Islet precursor cell (in vitro differentiated cells): Measurements from ENCODE around the gene ARMCX4.
"Not testable (repeated sequence)": the region's sequence is repeated elsewhere in the genome, so short reads cannot be mapped to it uniquely, and the experiment has no call there.

ENCODE experiments used
- DNase-seq: peaks from one replicate; pipeline ENCODE4 v3.0.0-alpha.2; 2018

ARMCX4 gene

DNA sequence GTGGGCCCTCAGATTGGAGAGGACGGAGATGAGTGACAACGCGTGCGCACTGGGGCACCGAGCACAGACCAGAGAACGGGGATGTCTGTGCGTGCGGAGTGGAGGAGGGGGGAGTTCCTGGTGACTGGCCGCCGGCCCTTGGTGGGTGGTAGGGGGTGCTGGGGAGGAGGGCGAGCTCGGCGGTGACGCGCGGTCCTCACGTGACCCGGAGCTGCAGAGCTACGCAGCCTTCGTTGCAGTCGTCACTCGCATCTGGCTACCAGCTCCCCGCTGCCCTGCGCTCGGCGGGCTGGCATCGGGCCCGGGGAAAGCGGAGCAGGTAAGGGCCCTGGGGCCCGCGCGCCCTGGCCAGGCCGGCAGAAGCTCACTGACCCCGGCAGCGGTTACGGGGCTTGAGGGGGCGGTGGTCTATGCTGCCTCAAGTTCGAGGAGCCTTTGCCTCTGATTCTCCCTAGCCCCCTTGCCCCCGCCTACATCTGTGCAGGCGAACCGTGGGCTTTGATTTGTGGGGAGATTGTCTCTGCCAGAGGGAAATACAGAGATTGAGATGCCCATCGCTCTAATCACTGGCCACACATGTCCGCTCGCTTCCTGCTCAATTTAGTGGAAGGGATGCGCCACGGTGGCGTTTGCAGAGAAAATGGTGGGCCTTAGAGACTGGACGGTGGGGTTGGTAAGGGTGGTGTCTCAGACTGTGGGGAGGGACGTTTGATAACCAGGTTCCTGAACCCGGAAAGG, at the start of gene ARMCX4:
Gene ARMCX4, plus strand, starts transcription at position 245 of the 738 bp plus-strand sequence. CDS start 3,134 bp downstream, outside the sequence.
- peak; percentile 86 for DNase-seq

DNA sequence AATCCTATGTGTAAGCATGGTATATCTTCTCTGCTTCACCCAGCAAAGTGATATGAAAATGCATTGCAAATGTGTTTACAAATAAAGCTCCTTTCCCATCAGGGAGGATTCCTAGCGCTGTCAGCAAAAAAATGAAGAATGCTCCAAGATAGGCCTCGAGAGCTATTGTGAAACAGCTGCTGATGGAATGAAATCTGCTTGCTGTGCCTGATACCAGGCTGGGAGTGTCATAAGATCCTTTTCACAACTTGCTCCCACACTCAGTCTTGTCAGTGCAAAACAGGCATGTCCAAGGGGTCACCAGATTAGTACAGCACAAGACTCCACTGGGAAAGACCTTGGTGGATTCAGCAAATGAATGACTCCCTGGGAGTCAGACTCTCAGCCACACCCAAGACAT, 43.2 kb upstream of the ARMCX4 start:
- no peak for DNase-seq

DNA sequence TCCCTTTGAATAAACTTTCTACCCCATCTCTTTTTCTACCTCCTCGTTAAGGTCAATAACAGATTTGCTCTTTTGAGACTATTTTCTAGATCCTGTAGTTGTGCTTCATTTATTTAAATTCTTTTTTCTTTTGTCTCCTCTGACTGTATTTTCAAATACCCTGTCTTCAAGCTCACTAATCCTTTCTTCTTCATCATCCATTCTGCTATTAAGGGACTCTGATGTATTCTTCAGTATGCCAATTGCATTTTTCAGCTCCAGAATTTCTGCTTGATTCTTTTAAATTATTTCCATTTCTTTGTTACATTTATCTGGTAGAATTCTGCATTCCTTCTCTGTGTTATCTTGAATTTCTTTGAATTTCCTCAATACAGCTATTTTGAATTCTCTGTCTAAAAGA, 36.0 kb upstream of the ARMCX4 start:
- no peak for DNase-seq

DNA sequence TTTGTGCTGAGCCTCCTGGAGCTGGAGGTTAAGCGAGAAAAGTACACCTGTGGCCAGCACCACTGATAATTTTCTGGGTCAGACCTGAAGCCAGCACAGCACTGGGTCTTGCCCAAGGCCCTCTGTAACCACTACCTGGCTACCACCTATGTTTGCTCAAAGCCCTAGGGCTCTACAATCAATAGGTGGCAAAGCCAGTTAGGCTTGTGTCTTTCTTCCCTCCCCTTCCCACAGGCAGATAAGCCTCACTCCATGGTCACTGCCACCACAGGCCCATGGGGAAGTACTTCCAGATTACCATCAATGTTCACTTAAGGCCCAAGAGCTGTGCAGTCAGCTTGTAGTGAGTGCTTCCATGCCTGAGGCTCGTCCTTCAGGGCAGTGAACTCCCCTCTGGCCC, 35.2 kb upstream of the ARMCX4 start:
- DNase-seq: no peak

DNA sequence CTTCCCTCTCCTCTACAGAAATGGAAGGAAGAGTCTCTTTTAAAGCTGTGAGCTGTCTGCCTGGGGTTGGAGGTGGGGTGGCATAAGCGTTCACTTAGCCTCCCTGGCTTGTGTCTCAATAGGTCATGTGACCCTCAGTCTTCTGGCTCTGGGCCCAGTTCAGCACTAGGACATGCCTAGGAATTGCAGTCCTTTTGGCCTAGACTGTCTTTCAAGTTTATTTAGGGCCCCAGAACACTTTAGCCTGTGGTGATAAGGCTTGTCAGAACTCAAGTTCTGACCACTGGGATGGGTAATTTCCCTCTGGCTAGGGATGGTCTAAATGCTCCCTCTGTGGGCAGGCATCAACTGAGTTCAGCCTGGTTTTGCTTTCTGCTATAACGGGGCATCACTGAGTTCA, 34.3 kb upstream of the ARMCX4 start:
- DNase-seq: no peak

DNA sequence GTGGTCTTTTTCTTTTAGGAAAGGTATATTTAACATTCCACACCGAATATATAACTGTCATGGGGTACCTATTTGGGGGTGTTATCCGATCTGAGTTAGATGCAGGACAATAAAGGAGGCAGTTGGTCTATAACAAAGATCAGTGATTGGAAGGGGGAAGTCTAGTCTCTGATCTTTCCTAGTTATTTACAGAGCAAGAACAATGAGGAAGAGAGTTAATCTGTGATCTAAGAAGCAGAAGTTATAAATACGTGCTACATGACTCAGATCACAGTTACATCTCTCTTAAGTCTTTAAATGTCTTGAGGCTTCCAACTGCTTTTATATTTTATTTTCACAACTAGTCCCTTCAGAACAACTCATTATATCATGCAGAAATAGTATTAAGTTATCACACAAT, 33.2 kb upstream of the ARMCX4 start:
- DNase-seq: no peak

DNA sequence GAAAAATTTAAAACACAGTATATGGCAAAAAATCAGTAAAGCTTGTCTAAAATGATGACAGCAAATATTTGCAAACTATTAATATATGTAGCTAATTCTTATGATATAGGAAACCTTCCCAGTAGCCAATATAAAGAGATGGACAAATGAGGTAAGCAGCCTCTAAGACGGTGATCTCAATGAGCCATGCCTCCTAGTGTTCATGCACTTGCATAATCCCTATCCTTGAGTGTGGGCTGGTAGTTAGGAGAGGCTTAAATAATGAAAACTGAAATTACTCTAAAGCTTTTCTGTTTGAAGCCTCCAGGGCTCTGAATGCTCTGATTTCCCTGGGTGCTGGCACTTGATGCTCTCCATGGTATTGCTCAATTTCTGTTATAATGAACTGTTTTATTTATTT, 24.6 kb upstream of the ARMCX4 start:
- no peak for DNase-seq

DNA sequence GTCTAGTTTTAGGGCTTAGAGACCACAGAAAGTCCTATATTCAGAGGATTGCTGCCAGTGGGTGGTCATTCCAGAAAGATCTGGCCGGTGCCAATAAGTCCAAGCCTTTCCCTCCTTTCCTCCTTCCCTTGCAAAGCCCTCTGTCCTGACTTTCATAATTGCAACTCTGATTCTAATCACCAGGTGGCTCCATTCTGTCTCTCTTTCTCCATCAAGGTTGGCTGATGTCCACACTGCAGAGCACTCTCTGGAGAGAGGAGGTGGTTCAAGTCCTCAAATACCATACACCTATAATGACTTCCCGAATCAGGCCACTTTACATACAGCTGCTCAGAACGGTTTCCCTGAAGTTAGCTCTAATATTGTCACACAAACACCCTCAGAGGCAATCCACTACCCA, 22.4 kb upstream of the ARMCX4 start:
- no peak for DNase-seq

DNA sequence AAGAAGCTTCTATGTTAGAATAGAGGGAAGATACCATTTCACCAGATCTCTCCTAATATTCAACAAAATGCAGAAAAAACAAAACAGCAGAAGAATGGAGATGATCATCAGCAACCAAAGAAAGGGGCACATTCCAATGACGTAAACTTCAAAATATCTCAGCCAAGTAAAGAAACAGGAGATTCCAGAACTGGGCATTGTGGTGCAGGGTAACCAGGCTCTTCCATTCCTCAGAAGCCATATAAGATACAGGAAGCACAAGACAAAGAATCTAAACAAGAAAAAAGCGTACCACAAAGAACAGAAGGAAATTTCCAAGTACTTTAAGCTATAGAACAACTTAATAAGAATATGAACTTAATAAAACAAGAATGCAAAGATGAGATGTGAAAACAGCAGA, 6.9 kb upstream of the ARMCX4 start:
- DNase-seq: no peak

DNA sequence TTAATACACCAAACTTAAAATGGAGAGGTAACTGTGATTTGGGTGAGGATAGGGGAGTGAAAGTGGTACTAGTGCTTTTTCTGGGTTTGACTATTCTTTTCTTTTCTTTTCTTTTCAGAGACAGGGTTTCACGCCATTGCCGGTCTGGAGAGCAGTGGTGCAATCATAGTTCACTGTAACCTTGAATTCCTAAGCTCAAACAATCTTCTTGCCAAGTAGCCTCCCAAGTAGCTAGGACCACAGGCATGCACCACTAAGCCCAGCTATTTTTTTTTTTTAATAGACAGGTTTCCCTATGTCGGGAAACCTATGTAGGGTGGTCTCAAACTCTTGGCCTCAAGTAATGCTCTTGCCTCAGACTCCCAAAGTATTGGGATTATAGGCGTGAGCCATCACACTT, 3.0 kb upstream of the ARMCX4 start:
- no peak for DNase-seq

DNA sequence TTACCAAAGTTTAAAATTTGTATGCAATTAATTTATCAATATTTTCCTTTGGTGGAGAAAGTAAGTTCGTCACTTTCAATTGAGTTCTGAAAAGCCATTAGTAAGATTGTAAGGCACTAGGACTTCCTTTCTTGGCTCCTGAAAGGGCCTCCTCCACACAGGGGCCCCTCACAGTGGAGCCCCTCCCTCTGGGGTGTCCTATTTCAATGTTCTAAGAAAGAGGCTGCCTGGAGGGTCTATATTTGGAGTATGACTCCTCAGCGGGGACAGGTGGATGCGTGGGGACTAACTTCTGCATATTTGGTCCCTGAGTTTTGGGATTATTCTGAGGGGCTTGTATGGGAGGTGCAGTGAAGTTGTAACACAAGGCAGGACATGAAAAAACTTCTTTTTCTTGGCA, 1.6 kb upstream of the ARMCX4 start:
- DNase-seq: no peak

DNA sequence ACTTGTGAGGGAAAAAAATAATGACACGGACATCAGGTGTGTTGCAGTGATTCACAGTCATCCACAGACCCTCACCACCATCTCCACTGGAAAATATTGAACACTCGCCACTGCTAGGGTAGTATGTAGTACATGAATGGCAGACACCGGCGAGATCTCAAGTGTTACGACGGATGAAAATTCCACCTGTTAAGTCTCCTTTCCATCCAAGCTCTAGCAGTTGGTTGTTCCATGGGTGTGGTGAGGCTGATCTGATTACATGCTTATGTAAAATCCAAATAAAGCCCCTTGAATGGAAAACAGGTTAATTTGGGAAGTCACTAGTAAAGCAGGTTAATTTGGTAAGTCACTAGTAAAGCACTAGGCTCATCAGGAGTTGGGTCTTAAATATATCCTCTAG, 1.1 kb upstream of the ARMCX4 start:
- no peak for DNase-seq

DNA sequence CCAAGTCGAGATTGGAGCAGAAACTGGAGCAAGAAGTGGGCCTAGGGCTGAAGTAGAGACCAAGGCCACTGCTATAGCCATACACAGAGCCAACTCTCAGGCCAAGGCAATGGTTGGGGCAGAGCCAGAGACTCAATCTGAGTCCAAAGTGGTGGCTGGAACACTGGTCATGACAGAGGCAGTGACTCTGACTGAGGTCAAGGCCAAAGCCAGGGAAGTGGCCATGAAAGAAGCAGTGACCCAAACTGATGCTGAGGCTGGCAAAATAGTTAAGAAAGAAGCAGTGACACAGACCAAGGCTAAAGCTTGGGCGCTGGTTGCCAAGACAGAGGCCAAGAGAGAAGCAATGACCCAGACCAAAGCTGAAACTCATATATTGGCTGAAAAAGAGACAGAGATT, 3.5 kb downstream of the ARMCX4 start:
- no peak for DNase-seq

DNA sequence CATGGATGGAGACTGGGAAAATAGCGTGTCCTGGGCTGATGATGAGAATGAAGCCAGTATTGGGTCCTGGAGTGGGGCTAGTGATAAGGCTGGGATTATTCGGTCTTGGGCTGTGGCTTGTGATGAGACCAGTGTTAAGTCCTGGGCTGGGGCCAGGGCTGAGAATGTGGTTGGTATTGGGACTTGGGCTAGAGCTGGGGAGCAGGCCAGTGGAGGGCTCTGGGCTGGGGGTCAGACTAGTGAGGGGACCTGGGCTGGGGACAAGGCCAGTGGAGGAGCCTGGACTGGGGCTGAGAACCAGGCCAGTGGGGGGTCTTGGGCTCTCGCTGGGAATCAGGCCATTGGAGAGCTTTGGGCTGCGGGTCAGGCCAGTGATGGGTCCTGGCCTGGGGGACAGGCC, 6.7 kb downstream of the ARMCX4 start:
- no peak for DNase-seq

DNA sequence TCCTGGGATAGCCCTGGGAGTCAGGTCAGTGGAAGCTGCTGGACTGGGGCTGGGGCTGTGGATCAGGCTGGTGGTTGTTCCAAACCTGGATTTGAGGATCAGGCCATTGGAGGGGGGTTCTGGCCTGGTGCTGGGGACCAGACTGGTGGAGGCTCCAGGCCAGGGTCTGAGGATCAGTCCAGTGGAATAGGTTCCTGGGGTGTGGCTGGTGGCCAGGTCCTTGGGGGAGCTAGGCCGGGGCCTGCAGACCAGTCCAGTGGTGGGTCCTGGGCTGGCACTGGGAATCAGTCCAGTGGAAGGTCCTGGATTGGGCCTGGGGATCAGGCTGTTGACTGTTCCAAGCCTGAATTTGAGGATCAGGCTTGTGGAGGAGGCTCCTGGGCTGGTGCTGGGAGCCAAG, 8.0 kb downstream of the ARMCX4 start:
- DNase-seq: no peak

DNA sequence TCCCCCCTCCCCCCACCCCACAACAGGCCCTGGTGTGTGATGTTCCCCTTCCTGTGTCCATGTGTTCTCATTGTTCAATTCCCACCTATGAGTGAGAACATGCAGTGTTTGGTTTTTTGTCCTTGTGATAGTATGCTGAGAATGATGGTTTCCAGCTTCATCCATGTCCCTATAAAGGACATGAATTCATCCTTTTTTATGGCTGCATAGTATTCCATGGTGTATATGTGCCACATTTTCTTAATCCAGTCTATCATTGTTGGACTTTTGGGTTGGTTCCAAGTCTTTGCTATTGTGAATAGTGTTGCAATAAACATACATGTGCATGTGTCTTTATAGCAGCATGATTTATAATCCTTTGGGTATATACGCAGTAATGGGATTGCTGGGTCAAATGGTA, 17.7 kb downstream of the ARMCX4 start:
- not testable (repeated sequence) for DNase-seq

DNA sequence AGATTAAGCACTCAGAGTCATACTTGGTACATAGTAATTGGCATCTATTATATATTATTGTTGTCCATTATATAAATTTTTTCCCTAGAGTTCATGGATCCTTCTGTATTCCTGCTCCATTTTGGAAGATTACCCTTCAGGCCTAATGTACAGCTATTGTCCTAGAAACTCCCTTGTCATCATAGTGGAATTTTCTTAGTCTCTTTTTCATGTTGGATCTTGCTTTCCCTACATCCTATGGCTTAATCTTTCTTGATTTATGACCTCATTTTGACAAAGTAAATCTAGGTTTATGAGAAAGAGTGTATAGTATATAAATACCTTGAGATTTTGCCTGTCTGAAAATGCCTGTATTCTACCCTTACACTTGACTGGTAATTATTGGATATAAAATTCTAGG, 22.1 kb downstream of the ARMCX4 start:
- DNase-seq: no peak

DNA sequence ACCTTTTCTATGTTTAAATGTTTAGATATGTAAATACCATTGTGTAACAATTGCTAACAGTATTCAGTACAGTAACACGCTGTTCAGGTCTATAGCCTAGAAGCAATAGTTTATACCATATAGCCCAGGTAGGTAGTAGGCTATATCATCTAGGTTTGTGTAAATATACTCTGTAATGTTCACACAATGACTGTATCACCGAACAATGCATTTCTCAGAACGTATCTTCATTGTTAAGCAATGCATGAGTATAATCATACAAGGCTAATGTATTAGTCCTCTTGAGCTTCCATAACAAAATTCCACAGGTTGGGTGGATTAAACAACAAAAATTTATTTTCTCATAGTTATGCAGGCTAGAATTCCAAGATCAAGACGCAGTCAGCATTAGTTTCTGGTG, 22.7 kb downstream of the ARMCX4 start:
- DNase-seq: no peak

DNA sequence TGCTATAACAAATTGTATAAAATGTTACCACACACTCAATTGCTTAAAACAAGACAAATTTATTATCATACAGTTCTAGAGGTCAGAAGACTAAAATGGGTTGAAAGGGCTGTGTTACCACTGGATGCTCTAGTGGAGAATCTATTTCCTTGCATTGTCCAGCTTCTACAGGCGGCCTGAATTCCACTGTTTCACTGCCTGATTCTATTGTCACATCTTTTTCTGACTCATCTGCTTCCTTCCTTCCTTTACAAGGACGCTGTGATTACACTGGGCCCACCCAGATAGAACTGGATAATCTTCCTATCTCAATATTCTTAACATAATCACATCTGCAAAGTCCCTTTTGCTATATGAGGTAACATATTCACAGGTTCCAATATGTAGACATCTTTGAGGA, 45.7 kb downstream of the ARMCX4 start:
- no peak for DNase-seq
